Stimulated activated CD8-positive, alpha-beta memory T cell treated with anti-CD3 and anti-CD28 coated beads, Interleukin-7, amount 100 ng/mL, for 1 hour (primary cell): ENCODE measurements around the gene LSM14A.
"Not testable (repeated sequence)": the region's sequence is repeated elsewhere in the genome, so short reads cannot be mapped to it uniquely, and the experiment has no call there.

Experiments
- DNase-seq, 2 donors: peaks; one replicate each; pipeline ENCODE4 v3.0.0-alpha.2; 2020; ENCODE audit warnings: low read depth in 2 of 2

LSM14A gene

DNA sequence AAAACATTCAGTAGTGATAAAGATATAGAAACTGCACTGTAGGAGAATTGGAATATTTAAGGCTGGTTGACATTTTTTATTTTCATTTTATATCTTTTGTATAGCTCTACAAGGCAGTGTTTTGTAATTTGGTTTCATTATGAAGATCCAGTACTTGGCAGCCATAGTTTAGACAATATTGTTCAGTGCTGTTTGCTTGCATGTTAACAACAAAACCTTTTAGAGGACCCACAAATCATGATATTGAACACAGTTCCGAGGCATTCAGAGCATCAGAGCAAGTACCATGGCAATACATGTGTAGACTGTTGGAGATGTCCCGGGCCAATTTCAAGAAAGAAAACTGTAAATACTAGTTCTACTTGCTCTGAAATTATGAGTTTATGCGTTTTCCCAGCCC, 56.5 kb downstream of the LSM14A start:
- DNase-seq = no peak

DNA sequence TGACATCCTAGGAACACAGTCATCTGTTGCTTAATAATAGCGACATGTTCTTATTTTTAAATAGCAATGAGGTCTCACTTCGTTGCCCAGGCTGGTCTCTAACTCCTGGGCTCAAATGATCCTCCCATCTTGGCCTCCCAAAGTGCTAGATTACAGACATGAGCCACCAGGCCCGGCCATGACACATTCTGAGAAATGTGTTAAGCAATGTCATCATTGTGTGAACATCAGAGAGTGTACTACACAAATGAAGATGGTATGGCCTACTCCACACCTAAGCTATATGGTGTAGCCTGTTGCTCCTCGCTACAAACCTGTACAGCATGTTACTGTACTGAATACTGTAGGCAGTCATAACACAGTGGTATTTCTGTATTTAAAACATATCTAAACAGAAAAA, 57.4 kb downstream of the LSM14A start:
- no peak for DNase-seq

DNA sequence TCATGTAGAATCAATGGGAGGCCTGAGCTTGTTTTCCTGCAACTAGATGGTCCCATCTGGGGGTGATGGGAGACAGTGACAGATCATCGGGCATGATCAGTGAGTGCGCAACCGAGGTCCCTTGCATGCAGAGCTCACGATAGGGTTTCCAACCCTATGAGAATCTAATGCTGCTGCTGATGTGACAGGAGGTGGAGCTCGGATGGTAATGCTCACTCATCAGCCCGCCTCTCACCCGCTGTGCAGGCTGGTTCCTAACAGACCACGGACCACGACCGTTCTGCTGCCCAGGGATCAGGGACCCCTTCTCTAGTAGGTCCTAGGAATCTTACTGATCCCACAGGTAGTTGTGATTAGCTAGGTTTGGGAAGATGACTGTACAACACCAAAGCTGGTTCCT, 58.5 kb downstream of the LSM14A start:
- no peak for DNase-seq

DNA sequence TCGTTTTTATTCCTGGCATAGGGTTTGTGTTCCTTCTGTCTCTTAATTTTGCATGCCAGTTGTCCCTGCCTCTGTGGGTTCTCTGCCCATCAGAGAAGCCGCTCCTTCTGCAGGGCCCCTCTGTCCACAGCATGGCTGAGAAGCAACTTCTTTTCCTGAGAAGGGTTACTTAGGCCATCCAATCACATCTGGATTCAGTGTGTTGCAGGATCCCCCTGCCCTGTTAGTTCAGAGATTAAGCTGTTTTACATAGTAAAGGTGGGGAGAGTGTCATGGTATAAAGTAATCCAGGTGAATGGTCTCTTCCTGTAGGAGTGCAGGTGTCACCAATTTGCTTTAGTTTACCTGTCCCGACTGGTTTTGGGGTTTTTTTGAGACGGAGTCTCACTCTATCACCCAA, 59.1 kb downstream of the LSM14A start:
- DNase-seq = no peak

DNA sequence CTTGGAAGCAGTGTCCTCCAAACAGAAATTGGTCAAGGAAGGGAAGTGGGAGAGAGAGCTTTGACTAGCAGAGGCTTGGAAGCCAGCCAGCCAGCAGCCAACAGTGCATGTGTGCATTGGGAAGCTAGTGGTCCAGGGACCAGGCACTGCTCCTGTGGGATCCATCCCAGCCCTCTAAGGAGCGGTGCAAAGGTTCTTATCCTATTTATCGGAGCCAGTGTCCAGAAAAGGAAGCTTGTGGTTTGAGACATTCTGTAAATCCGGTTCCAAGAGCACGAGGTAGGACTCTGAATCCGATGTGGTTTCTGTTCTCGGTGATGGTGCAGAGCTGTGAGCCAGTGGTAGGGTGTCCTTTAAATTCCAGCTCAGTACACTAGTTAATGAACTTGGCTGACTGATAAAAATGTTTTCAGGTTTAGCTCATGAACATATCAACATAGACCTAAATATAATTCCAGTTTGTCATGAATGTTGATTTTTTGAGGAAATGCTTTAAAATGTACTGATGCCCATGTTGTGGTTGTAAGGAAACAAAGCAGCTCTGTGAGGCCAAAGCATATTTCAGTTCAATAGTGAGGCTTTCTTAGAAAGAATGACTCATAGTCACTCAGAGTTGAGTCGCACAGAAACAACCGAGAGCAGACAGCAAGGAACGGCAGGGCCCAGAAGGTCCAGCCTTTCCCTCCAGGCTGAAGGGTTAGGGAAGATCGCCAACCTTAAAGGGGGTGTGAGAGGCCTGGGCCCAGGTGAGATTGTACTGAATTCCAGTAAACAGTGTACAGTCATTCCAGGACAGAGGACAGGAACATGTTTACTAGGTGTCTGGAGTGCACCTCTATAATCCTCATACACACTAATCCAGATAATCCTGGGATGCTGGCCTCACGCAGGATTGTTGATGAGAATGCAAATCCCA, 60.5 kb downstream of the LSM14A start:
- no peak for DNase-seq

DNA sequence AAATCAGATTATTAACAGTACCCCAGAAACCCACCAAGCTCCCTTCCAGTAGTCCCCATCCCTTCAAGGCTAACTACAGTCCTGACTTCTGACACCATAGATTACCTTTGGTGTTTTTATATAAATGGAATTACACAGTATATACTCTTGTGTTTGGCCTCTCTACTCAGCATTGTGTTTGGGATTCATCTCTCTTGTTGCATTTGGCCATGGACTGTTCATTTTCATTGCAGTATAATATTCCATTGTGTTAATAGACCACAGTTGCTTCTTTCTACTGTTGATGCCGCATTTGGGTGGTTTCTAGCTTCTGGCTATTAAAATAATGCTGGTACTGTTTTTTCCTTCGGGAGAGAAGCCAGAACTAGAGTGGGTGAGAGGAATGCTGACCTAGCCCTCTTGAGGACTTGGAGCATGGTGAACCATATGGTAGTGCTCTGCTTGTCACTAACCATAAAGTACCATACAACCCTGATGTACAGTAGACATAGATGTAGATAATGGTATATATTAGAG, 63.2 kb downstream of the LSM14A start:
- no peak for DNase-seq

DNA sequence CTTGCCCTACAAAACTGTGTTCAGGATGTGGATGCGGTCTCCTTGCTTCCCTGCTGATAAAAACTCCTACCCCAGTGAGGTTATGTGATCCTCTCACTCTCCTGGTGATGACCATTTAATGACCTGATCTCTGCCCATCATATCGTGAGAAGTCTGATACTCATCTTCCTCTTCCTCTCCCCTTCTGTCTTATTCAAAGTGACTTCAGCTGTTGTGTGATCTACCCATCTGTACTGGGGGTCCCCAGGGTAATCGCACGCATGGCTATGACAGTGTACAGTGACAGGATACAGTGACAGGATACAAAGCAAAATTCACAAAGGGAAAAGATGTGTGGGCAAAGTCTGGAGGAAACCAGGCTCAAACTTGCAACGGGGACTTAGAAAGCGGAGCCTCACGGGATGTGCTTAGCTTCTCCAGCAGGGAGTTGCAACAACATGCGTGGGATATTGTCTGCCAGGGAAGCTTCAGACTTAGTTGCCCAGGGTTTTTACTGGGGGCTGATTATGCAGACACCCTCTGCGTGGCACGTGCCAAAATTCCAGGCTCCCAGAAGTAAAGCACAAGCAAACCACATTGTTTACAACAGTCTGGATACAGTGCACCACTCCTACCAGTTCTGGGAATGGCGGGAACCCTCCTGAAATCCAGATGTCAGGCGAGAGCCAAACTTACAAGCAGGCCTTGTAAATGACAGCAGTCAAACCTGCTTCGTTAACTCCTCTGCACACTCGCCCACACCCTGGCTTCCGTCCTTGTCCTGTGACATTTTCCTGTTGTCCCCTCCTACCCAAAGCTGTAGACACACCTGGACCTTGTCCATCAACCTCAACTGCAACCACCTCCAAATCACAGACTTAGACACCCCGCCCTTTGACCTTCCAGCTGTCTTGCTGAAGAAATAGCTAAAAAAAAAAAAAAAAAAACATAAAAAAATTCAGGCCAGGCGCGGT, 64.0 kb downstream of the LSM14A start:
- no peak for DNase-seq

DNA sequence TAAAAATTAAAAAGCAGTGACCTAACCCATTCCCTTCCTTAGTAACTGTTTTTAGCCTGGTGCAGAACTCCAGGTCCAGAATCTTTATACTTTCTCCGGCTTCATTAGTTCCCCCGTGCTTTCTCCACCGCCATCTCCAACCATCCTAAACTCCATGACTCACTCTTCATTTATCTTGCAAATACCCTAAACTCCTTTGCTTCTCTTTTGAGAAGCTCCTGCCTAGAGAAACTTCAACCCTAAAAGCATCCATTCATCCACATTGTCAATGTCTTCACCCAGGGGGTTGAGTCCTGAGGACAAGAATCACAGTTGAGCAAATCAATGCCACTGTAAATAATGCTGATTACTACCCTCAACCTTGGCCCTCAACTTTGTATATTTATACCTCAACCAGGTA, 65.0 kb downstream of the LSM14A start:
- DNase-seq = no peak

DNA sequence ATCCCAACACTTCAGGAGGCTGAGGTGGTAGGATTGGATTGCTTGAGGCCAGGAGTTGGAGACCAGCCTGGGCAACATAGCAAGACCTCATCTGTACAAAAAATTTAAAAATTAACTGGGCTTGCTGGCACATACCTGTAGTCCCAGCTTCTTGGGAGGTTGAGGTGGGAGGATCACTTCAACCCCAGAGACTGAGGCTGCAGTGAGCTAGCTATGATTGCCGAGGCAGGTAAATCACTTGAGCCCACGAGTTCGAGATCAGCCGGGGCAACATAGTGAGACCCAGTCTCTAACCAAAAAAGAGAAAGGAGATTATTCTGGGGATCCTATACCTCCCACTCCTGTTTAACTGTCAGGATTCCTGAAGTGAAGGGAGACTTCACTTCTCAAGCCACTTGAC, 65.6 kb downstream of the LSM14A start:
- no peak for DNase-seq

DNA sequence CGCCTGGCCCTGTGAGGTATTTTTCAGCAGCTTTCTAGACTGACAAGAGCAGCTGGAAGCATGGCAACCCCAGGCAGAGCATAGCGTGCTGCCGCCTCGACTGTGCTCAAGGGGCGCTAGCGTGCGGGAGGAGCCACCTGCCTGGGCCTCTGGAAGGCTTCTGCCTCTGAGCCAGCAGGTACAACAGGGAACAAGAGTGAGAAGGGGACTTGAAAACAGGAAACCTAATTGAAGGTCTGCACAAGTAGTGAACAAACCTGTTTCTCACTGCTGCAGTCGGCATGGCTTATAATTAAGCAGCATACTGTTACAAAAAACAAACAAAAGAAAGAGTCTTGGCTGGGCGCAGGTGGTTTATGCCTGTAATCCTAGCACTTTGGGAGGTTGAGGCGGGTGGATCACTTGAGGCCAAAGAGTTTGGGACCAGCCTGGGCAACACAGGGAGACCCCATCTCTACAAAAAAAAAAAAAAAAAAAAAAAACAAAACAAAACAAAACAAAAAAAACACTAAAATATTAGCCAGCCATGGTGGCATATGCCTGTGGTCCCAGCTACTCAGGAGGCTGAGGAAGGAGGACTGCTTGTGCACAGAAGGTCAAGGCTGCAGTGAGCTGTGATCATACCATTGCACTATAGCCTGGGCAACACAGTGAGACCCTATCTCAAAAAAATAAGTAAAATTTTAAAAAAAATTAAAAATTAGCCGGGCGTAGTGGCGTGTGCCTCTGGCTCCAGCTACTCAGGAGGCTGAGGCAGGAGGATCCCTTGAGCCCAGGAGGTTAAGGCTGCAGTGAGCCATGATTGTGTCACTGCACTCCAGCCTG, 69.4 kb downstream of the LSM14A start:
- DNase-seq = no peak

DNA sequence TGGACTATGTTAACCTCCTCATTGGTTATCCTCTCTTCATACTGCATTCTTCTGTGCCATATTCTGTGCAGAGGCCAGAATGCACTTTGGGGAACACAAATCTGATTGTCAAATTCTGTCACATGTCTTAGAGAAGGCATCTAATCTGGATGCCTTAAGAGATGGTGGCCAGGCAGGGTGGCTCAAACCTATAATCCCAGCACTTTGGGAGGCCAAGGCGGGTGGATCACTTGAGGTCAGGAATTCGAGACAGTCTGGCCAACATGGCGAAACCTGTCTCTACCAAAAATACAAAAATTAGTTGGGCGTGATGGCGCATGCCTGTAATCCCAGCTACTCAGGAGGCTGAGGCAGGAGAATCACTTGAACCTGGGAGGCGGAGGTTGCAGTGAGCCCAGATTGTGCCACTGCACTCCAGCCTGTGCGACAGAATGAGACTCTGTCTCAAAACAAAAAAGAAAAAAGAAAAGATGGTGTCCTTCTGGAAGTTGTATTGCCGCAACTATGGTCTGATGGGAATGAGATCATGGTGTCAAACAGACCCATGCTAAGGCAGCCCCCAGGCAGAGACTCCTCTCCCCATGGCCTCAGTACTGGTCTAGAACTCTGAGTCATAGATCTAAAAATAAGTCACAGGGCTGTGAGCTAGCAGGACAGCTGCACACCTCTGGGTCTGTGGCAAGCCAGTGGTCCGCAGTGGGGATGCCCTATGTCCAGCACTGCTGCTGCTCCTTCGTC, 71.0 kb downstream of the LSM14A start:
- DNase-seq = not testable (repeated sequence)

DNA sequence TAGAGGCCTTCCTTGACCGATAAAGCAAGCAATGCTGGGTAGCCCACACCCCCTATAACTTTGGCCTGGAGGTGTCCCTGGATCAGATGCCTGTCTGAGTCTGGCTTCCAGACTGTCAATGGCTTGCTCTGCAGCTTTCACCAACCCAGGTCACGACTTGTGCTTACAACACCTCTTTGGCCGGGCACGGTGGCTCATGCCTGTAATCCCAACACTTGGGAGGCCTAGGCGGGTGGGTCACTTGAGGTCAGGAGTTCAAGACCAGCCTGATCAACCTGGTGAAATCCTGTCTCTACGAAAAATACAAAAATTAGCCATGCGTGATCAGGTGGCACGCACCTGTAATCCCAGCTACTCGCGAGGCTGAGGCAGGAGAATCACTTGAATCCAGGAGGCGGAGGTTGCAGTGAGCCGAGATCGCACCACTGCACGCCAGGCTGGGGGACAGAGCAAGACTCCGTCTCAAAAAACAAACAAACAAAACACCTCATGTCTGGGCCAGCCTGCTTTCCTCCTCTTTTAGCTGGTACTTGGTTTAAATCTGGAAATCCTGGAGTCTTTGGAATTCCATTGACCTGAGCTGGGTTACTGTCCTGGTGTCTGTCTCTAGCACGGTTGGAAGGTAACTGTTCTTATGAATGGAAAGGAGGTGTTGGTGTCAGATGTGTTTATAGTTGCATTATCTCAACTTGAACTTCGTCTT, 71.7 kb downstream of the LSM14A start:
- no peak for DNase-seq

DNA sequence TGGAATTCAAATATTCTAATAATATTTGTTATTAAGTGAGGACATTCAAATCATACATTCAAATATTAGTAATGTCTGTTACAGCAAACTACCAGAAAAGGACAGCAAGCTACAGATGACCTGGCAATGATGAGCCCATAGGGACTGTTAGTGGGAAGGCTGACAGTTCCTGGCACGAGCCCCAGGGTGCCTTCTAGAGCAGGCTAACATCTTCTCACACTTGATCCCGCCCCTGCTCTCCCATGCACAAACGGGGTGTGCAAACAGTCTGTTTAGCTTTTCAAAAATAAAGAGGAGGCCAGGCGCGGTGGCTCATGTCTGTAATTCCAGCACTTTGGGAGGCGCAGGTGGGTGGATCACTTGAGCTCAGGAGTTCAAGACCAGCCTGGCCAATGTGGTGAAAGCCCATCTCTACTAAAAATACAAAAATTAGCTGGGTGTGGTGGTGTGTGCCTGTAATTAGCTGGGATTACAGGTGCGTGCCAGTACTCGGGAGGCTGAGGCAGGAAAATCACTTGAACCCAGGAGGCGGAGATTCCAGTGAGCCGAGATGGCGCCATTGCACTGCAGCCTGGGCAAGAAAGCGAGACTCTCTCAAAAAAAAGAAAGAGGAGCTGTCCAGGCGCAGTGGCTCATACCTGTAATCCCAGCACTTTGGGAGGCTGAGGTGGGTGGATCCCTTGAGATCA, 72.5 kb downstream of the LSM14A start:
- no peak for DNase-seq

DNA sequence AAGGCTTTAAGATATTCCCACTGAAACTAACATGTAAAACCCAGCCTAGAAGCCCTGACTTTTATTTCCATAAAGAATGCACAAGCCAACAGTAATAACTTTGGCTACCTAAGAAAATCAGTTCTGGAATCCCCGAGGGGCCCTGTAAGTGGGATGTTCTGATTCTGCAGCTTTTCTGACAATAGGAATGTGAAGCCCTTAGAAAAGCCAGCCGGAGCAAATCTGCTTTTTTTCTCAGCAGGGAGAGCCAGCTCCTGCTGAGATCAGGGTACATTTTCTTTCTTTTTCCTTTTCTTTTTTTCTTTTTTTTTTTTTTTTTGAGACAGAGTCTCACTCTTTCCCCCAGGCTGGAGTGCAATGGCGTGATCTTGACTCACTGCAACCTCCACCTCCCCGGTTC, 74.0 kb downstream of the LSM14A start:
- DNase-seq = no peak

DNA sequence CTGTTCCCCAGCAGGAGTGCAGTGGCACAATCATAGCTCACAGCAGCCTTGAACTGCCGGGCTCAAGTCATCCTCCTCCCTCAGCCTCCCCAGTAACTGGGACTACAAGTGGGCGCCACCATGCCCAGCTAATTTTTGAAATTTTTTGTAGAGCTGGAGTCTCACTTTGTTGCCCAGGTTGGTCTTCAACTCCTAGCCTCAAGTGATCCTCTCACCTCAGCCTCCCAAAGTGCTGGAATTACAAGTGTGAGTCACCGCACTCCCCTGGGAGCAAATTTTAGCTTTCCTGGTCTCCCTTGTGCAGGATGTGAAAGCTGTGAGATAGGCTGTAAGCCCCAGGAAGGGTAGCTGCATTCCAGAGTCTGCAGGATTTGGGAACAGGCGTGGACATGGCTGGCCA, 76.6 kb downstream of the LSM14A start:
- no peak for DNase-seq

DNA sequence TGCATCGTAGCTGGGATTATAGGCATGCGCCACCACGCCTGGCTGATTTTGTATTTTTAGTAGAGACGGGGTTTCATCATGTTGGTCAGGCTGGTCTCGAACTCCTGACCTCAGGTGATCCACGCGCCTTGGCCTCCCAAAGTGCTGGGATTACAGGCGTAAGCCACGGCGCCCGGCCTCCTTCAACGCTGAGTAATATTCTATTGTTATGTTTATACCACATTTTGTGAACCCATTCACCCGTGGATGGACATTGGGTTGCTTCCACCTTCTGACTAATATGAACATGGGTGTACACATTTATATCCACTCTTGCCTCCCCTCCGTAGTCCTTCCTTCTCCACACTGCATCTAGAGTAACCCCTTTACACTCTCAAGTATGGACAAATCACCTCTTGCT, 80.9 kb downstream of the LSM14A start:
- DNase-seq = not testable (repeated sequence)

DNA sequence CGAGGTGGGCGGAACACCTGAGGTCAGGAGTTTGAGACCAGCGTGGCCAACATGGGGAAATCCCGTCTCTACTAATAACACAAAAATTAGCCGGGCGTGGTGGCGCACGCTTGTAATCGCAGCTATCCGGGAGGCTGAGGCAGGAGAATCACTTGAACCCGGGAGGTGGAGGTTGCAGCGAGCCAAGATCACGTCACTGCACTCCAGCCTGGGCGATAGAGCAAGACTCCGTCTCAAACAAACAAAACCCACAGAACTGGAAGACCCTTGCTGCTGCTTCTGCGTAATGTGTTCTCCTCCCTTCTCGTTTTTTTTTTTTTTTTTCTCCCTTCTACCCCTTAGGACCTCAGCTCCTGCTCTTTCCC, 81.4 kb downstream of the LSM14A start:
- not testable (repeated sequence) for DNase-seq

DNA sequence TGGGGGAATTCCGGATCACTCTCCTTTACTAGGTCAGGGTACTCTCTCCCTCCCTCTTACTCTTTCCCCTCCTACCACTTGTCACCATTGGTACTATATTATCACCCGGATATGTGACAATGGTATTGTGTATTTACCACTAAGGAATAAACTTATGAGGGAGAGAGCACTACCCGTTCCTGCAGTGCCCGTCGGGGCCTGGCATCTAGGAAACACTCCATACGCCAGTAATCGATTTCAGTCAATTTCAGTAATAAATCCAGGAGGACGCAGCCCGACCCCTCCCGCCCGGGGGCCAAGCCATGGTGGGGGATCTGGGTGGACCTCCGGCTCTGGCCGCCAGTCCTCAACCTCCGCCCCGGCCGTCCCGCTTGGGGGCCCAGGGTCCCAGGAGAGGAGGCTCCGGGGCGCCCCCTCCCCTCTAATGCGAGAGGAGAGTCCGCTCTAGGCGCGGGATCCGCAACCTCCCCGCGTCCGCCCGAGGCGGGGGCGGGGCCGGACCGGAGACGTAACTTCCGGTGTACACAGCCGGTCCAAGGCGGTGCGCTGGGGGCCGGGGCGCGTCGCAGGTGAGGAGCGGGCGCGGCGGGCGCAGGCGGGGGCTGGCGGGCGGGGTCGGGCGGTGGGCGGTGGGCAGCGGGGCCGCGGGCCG, 81.9 kb downstream of the LSM14A start, which contains the start of gene GARRE1:
TSS of gene GARRE1 (plus strand) at position 509 of the 652 bp plus-strand sequence. CDS start 45,920 bp downstream, outside the sequence.
- DNase-seq = peak; percentile 65 to 66
